CD1c-positive myeloid dendritic cell (primary cell): ENCODE results near the gene MSX1.

Source experiments
- DNase-seq: peaks from one replicate; pipeline ENCODE4 v3.0.0-alpha.2; 2016; ENCODE audit errors: extremely low spot score

The MSX1 gene

DNA sequence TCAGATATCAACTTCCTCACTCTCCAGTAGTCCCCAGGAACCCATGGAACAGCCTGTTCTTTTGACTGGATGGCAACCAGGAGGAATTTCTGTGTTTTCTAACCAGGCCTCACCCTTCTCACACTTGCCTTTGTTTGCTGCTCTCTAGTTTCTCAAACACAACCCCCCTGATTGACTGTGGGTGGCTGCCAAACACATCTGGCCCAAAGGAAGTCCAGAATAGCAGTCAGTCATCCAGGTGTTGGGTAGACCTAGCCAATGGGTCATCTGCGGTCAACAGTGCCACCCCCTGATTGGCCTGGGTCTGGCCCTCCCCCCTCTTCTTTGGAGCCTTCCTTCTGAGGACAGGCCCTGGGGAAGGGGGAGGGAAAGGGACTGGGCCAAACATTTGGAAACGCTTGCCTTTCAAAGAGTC lies 53.7 kb downstream of the MSX1 start:
- no peak for DNase-seq
